ENCODE results near the gene TFAM.

The TFAM gene

GRCh38 chr10:58444876-58445275 is 59.7 kb downstream of the TFAM start:
- in situ Hi-C loops (cut with MboI; ENCODE audit: low sequenced_read_pairs, unreplicated experiment), result no loop called here
- no peak for TF ChIP-seq CTCF (IDR thresholded peaks at IDR 0.05; ENCODE audit: borderline replicate concordance, control extremely low read depth, extremely low read depth, insufficient read depth, missing control alignments)

GRCh38 chr10:58448121-58448935 is 63.1 kb downstream of the TFAM start:
- DNase-seq (ENCODE audit: low spot score), result no peak
- in situ Hi-C loops (cut with MboI; ENCODE audit: low sequenced_read_pairs, unreplicated experiment), result no loop called here
- TF ChIP-seq CTCF (IDR thresholded peaks at IDR 0.05; ENCODE audit: borderline replicate concordance, control extremely low read depth, extremely low read depth, insufficient read depth, missing control alignments), result no peak

More at GRCh38 chr10:58444876-58445275, 59.7 kb downstream of the TFAM start:
- no peak for DNase-seq (ENCODE audit: low spot score)

Data from GM13976 (cell line).